A172 (cell line): Measurements from ENCODE around the gene SORCS2. TPM values are rescaled to one million over a fixed set of nuclear protein-coding genes. Genes with fewer than 3 reads are reported as not detected.

Experiments used
- DNase-seq: peaks from one replicate; pipeline ENCODE4 v3.0.0-alpha.2; 2015; ENCODE audit warnings: low spot score
- total RNA-seq: library from RNA; depleted of rRNA; stranded (reverse); fragments of >200 nt; shearing (Covaris generic); gene quantifications from 2 replicates; pipeline ENCODE4 v1.2.3, GENCODE V29; 2014

The SORCS2 gene
- total RNA-seq, 1 experiment from 2014 or later: 0.78 TPM

- DNase-seq: no peak
Observed at GRCh38 chr4:7287274-7287917, 95.1 kb downstream of the SORCS2 start.

GRCh38 chr4:7287918-7288280 lies 95.6 kb downstream of the SORCS2 start:
- DNase-seq: no peak

DNA sequence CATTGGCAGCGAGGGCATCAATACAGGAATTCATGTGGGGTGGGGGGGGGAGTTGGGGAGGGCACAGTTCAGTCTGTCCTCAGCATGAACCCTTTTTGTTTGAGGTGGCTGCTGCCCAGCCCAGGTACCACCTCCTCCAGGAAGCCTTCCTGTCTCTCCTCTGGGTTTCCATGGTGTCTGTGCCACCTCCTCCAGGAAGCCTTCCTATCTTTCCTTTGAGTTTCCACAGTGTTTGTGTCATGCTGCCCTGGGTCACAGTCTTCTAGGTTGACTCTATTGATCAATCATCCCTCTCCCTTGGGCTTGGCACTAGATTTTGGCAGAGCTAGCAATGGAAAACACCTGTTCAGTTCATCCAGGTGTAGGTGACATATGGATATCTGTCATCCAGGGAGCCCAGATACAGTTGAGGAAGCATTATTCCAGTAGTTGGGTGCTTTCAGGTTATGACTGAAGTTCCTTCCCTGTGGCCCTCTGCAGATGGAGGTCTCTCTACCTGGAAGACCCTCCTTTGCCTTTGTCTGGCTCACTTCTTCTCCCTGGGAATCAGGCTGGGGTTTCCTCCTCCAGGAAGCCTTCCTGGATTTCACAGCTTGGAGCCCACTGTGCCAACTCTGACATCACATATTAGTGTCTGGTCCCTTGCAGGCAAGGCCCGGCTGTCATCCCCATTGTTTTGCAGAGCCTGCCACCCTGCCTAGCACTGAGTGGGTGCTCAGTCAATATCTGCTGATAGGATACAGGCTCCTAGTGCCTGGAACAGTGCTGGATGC lies 96.6 kb downstream of the SORCS2 start:
- no peak for DNase-seq

DNA sequence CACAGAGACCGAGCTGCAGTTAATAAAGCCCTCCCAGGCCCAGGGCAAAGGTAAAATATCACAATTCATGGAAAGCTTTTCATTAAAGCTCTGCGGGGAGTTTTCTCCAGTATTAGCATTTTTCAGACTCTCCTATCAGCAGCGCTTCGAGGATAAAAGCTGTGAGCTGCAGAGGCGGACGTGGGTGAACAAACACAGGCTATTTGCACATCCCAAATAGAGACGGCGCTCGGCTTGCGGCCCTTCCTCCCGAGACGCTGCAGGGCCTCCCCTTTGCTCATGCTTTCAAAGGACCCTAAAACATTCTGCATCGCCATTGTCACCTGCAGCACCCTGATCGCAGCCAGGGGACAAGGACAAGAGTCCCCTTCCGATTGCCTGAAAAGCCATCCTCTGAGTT lies 97.3 kb downstream of the SORCS2 start:
- DNase-seq: no peak

DNA sequence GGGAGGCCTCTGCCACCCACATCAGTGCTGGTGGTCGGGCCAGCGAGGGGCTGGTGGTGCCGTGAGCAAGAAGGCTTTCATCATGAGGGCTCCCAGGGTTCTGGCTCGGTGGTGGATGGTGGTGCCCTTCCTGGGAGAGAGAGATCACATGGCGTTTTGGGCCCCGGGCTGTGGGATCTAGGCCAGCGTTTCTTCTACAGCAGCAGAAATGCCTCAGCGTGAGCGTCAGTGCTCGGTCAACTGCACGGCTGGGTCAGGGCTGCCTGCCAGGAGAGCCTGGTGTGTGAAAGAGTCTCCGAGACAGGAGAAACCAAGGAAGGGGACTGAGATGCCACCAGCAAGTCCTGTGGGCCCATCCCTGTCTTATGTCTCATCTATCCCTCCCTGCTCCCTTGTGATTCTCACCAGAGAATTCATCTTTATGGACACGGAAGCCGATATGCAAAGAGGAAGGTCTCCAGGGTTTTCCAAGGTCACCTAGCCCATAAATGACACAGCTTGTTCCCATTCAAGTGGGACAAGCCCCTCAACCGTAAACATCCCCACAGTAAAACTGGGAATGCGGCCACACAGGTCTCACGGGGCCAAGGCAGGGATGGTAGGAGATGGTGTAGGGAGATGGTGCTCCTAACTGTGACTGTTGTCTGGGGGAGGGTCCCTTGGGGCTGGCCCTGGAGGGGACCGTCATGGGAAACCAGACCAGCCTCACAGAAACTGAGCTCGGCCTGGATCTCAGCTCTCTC lies 99.2 kb downstream of the SORCS2 start:
- DNase-seq: no peak

DNA sequence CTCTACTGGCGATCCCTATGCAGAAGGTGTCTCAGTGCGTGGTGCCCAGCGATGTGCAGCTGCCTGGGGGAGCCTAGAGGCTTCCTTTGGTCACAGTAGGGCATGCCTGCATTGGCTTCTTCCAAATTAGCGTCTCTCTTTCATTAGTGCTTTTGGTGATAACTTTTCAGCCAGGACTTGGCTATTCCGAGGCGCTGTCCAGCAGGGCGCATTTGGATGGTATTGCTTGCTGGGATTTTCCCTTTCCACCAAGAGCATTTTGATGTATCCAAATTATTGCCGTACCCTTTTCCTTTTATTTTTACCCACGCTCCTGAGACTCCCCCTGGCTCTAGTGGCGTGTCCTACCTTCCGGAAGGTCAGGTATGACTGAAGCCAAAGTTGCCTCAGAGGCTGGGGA lies 101.4 kb downstream of the SORCS2 start:
- no peak for DNase-seq

DNA sequence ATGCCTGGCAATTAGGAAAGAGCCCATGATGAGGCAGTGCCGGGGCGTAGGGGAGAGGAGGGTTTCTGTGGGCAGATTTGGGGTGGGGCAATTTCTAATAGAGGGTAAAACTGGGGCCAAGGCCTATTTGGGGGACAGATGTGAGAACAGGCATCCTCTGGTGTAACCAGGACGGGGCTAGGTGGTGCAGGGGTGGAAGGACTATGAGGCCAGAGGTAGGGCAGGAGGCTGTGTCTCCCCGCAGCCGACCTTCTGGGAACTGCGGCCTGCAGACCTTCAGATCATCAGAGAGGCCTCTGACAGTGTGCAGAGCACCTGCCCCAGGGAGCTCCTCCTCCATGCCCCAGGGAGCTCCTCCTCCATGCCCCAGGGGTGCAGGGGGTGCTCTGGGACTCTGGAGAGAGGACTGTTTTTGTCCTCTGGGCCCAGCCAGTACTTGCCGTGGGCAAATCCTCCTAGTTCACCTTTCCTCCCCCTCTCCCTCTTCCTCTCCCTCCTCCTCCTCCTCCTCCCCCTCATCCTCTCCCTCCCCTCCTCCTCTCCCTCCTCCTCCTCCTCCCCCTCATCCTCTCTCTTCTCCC lies 101.9 kb downstream of the SORCS2 start:
- no peak for DNase-seq

- no peak for DNase-seq
Observed at GRCh38 chr4:7295197-7295910, 103.0 kb downstream of the SORCS2 start.

DNA sequence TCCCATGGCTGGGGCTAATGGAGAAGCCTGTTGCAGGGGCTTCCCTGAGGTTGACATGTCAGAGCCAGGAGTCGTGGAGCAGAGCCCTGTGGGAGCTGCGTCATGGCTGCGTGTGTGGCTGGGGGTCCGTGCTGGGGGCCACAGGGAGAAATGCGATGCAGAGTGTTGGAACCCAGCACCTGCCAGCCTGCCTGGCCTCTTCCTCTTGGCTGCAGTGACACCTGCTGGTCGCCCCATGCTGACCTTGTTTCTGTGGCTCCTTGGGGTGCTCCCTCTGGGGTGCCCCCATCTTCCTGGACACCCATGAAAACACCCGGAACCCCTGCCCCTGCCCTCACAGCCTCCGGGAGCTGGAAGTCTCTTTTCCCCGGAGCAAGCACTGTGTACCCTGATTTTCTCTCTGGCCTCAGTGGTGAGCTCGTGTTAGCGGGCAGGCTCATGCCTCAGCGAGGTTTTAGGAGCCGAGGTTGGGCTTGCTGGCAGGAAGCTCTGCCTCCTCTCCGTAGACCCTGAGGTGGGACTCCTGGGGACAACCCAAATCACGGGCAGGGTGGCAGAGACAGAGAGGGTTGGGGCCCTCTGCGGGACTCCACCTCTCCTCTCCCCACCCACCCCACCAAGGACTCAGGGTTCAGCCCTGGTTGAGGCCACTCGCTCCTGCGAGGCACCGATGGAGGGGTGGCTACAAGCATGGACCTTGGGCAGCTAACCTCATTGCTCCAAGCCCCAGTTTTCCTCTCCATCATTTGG lies 103.7 kb downstream of the SORCS2 start:
- DNase-seq: no peak

DNA sequence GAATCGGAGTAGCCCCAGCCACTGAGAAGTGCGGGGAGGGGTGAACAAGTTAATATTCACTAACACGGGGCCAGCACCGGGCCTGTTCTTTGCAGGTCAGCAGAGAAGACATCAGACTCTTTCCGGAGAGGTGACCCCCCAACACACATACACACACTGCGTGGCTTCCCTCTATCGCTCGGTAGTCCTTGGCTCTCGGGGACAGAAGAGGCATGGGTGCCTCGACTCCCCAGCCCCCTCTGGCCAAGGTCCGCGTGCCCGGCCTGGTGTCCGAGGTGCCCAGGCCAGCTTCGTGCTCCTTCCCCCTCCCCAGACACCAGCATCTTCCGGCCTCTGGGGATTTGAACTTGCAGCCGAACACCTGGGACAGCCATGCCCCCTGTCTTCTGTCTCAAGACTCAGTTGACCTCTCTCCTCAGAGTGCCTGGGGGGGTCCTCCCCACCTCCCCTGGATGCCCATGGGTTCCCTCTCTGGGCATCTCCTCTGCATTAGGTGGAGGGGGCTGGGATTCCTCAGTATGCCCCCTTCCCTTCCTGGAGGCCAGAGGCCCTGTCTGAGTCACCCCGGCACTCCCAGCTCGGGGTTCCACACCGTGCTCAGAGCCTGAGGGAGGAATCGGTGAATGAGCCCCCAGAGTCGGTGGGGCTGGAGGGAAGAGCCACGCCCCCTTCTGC lies 104.5 kb downstream of the SORCS2 start:
- no peak for DNase-seq

- DNase-seq: no peak
Observed at GRCh38 chr4:7297374-7297773, 105.0 kb downstream of the SORCS2 start.

GRCh38 chr4:7297881-7298280 lies 105.5 kb downstream of the SORCS2 start:
- no peak for DNase-seq

- DNase-seq: no peak
Observed at GRCh38 chr4:7298619-7299009, 106.3 kb downstream of the SORCS2 start.

DNA sequence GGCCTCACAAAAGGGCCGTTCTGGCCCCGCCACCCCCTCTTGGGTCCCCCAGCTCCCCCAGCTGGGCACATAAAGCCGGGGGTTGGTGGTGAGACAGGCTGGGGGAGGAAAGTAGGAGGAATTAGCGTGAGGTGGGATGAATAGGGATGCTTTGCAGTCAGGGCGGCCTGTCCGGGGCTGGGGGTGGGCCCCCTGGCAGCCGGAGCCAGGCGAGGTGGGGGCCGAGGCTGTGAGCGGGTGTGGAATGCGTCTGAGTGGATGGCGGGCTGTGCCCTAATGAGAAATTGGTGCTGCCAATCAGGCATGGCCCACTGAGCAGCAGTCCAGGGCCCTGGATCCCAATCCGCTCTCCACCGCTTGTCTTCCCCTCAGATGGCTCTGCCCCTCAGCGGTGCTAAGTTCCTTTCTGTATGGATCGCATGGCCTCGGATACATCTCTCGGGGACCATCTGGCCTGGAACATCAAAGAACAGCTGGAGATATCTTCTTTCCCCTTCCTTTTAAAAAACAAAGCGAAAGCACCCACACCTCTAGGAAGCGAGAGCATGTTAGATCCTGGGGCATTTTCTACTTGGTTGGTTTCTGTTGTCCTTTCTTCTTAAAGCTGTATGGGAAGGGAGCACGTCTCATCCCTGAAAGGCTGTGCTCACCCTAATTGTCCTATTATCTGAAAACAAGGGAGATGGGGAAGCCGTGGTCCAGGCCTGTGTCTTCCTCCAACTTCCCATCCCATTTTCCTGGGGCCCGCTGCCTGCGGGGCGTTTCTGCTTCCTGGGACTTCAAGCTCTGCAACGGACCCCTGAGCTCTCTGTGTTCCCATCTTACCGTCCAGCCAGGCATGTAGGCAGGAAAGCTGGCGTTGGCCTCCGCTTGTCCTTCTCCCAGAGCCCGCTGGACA lies 106.9 kb downstream of the SORCS2 start:
- DNase-seq: no peak

GRCh38 chr4:7299908-7300710 lies 107.8 kb downstream of the SORCS2 start:
- no peak for DNase-seq

DNA sequence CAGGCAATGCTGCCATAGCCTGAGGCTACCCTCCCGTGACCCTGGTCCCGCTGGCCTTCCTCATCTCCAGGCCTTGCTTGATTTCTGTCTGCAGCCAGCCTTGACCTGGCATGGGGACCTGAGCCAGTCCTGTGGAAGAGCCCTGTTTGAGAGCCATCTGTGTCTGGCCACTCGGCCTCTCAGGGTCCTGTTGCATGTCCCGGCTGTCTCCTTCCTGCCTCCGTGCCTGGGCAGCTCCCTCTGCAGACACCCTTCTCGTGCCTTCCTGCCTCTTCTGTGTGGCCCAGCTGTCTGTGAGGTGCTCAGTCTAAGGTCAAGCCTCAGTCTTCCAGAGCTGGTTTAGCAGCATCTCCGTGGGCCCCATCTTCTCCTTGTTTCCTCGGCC lies 108.4 kb downstream of the SORCS2 start:
- DNase-seq: no peak

GRCh38 chr4:7301126-7301785 lies 108.9 kb downstream of the SORCS2 start:
- DNase-seq: no peak
